GM12891 (cell line): ENCODE data around the gene AHNAK.

Source experiments
- POLR2A ChIP-seq: IDR thresholded peaks from 2 replicates; pipeline ENCODE4 v1.6.1; 2011; ENCODE audit warnings: low read depth, low read length, control low read depth
- POLR2AphosphoS5 ChIP-seq: IDR thresholded peaks from 2 replicates; pipeline ENCODE4 v1.6.1; 2011; ENCODE audit warnings: low read depth, low read length, control low read depth

- TF ChIP-seq POLR2AphosphoS5, result no peak
- no peak for TF ChIP-seq POLR2A
These were observed 14.5 kb downstream of the AHNAK start for GRCh38 chr11:62532096-62532495.
